GM19452 (cell line): ENCODE results near the gene PSG3.
"Not testable (repeated sequence)": the region's sequence is repeated elsewhere in the genome, so short reads cannot be mapped to it uniquely, and the experiment has no call there.

ENCODE experiments used
- ATAC-seq: cut with Tn5 transposase; IDR thresholded peaks from one replicate; pipeline ENCODE4 v1.9.1; 2021; ENCODE audit not compliant: unreplicated experiment

Gene PSG3

GRCh38 chr19:42740381-42740780 lies at the start of gene PSG3:
TSS of gene PSG3 (minus strand) at chr19:42740481. CDS start at chr19:42740384, 97 bp downstream.
- ATAC-seq: not testable (repeated sequence)

GRCh38 chr19:42788766-42789165 lies 48.5 kb upstream of the PSG3 start:
- not testable (repeated sequence) for ATAC-seq

- not testable (repeated sequence) for ATAC-seq
Measured at GRCh38 chr19:42787766-42788165, 47.5 kb upstream of the PSG3 start.

GRCh38 chr19:42776750-42777612 lies 36.7 kb upstream of the PSG3 start:
- ATAC-seq: not testable (repeated sequence)

GRCh38 chr19:42774510-42775158 lies 34.4 kb upstream of the PSG3 start:
- ATAC-seq: not testable (repeated sequence)

- not testable (repeated sequence) for ATAC-seq
Measured at GRCh38 chr19:42767319-42767718, 27.0 kb upstream of the PSG3 start.

- not testable (repeated sequence) for ATAC-seq
Measured at GRCh38 chr19:42766871-42767270, 26.6 kb upstream of the PSG3 start.

- no peak for ATAC-seq
Measured at GRCh38 chr19:42764836-42765235, 24.6 kb upstream of the PSG3 start.

- ATAC-seq: no peak
Measured at GRCh38 chr19:42762789-42763188, 22.5 kb upstream of the PSG3 start.

- ATAC-seq: not testable (repeated sequence)
Measured at GRCh38 chr19:42761924-42762295, 21.6 kb upstream of the PSG3 start.

GRCh38 chr19:42760954-42761923 lies 21.0 kb upstream of the PSG3 start:
- not testable (repeated sequence) for ATAC-seq

GRCh38 chr19:42758667-42759066 lies 18.4 kb upstream of the PSG3 start:
- ATAC-seq: not testable (repeated sequence)

- ATAC-seq: not testable (repeated sequence)
Measured at GRCh38 chr19:42752246-42752645, 12.0 kb upstream of the PSG3 start.

- not testable (repeated sequence) for ATAC-seq
Measured at GRCh38 chr19:42741726-42742607, 1.7 kb upstream of the PSG3 start.

- not testable (repeated sequence) for ATAC-seq
Measured at GRCh38 chr19:42737581-42738011, 2.7 kb downstream of the PSG3 start.

- ATAC-seq: not testable (repeated sequence)
Measured at GRCh38 chr19:42728341-42728740, 11.9 kb downstream of the PSG3 start.

- ATAC-seq: not testable (repeated sequence)
Measured at GRCh38 chr19:42714000-42714399, 26.3 kb downstream of the PSG3 start.

GRCh38 chr19:42712753-42713152 lies 27.5 kb downstream of the PSG3 start:
- not testable (repeated sequence) for ATAC-seq

- ATAC-seq: not testable (repeated sequence)
Measured at GRCh38 chr19:42710986-42711385, 29.3 kb downstream of the PSG3 start.

- no peak for ATAC-seq
Measured at GRCh38 chr19:42697884-42698283, 42.4 kb downstream of the PSG3 start.
